Measurements from ENCODE around the gene GALNT7.
A peak's percentile ranks its signal among the peaks of the same experiment; 100 is the strongest.

Gene GALNT7

GRCh38 chr4:173247321-173247720 is 78.7 kb downstream of the GALNT7 start:
- Histone ChIP-seq H3K4me3 (no peak overlapping the region), H3K27ac (no peak overlapping the region), H3K9ac (no peak overlapping the region), H3K4me1 (peaks cover 11 to 97% (median 77%) of the 10 kb centered on the region in 10 experiments; a peak in 19 of 20 replicates), H4K20me1 (peaks cover 31 to 99% (median 85%) of the 10 kb centered on the region in 11 experiments; a peak in 20 of 22 replicates), H3K4me2 (peak overlapping the region in 7 of 11 experiments; percentile 14 to 59 (median 48); a peak in 13 of 22 replicates), H3K9me3 (replicated peaks in 1 of 11) (peaks cover 0 to 6% (median 0%) of the 10 kb centered on the region in 11 experiments; a peak in 2 of 22 replicates), H3K27me3 (no peaks in the 10 kb centered on the region), H3K36me3 (peaks cover 11 to 38% (median 29%) of the 10 kb centered on the region in 11 experiments)
- TF ChIP-seq Cebpa-rat (IDR thresholded peaks at IDR 0.05): no peak

GRCh38 chr4:173248690-173249089 is 80.1 kb downstream of the GALNT7 start:
- peak overlapping the region in 1 of 11 experiments; percentile 50; a peak in 2 of 22 replicates for H3K4me2 ChIP-seq
- H4K20me1 ChIP-seq: peaks cover 40 to 99% (median 84%) of the 10 kb centered on the region in 11 experiments; a peak in 21 of 22 replicates
- H3K36me3 ChIP-seq: peaks cover 11 to 48% (median 38%) of the 10 kb centered on the region in 11 experiments
- no peak for TF ChIP-seq Cebpa-rat (IDR thresholded peaks at IDR 0.05)
- H3K9me3 ChIP-seq (replicated peaks in 1 of 11): peaks cover 0 to 6% (median 0%) of the 10 kb centered on the region in 11 experiments; a peak in 2 of 22 replicates
- no peaks in the 10 kb centered on the region for H3K27me3 ChIP-seq
- peaks cover 10 to 97% (median 76%) of the 10 kb centered on the region in 10 experiments; a peak in 19 of 20 replicates for H3K4me1 ChIP-seq
- no peak overlapping the region for H3K4me3 ChIP-seq
- no peak overlapping the region for H3K9ac ChIP-seq
- no peak overlapping the region for H3K27ac ChIP-seq

- Histone ChIP-seq H3K4me3 (no peak overlapping the region), H3K27me3 (no peaks in the 10 kb centered on the region), H3K4me1 (peaks cover 20 to 93% (median 73%) of the 10 kb centered on the region in 10 experiments), H3K36me3 (peaks cover 11 to 68% (median 46%) of the 10 kb centered on the region in 11 experiments), H3K9ac (peak overlapping the region in 5 of 11 experiments; percentile 6 to 73 (median 55); a peak in 6 of 22 replicates), H3K9me3 (replicated peaks in 1 of 11) (peaks cover 0 to 6% (median 0%) of the 10 kb centered on the region in 11 experiments; a peak in 2 of 22 replicates), H4K20me1 (peaks cover 41 to 92% (median 77%) of the 10 kb centered on the region in 11 experiments; a peak in 21 of 22 replicates), H3K4me2 (peak overlapping the region; percentile 27 to 72 (median 52)), H3K27ac (peak overlapping the region in 7 of 11 experiments; percentile 35 to 91 (median 78); a peak in 14 of 22 replicates)
- peak in 2 of 11 experiments; percentile 31 to 52; a peak in 1 of 22 replicates for TF ChIP-seq Cebpa-rat (IDR thresholded peaks at IDR 0.05)
Observed at GRCh38 chr4:173252024-173252935, 83.7 kb downstream of the GALNT7 start.

GRCh38 chr4:173253561-173253960 is 85.0 kb downstream of the GALNT7 start:
- H3K4me1 ChIP-seq: peaks cover 20 to 93% (median 81%) of the 10 kb centered on the region in 10 experiments
- H3K27ac ChIP-seq: peak overlapping the region in 6 of 11 experiments; percentile 54 to 91 (median 79); a peak in 10 of 22 replicates
- H4K20me1 ChIP-seq: peaks cover 44 to 92% (median 78%) of the 10 kb centered on the region in 11 experiments

GRCh38 chr4:173254646-173255045 is 86.0 kb downstream of the GALNT7 start:
- H3K27ac ChIP-seq: peak overlapping the region in 4 of 11 experiments; percentile 60 to 94 (median 74); a peak in 7 of 22 replicates
- no peak for TF ChIP-seq Cebpa-rat (IDR thresholded peaks at IDR 0.05)
- peaks cover 41 to 92% (median 80%) of the 10 kb centered on the region in 11 experiments for H4K20me1 ChIP-seq
- peaks cover 20 to 95% (median 90%) of the 10 kb centered on the region in 10 experiments for H3K4me1 ChIP-seq
- H3K9ac ChIP-seq: no peak overlapping the region
- H3K27me3 ChIP-seq: no peaks in the 10 kb centered on the region
- H3K4me2 ChIP-seq: peak overlapping the region in 6 of 11 experiments; percentile 60 to 74 (median 66); a peak in 8 of 22 replicates
- H3K36me3 ChIP-seq: peaks cover 0 to 46% (median 26%) of the 10 kb centered on the region in 11 experiments; a peak in 17 of 22 replicates
- no peak overlapping the region for H3K4me3 ChIP-seq
- no peaks in the 10 kb centered on the region for H3K9me3 ChIP-seq (replicated peaks in 1 of 11)

More at GRCh38 chr4:173253561-173253960, 85.0 kb downstream of the GALNT7 start:
- Histone ChIP-seq H3K4me3 (no peak overlapping the region), H3K4me2 (peak overlapping the region in 6 of 11 experiments; percentile 49 to 70 (median 54); a peak in 9 of 22 replicates), H3K9ac (peak overlapping the region in 1 of 11 experiments; percentile 57; a peak in 1 of 22 replicates), H3K9me3 (replicated peaks in 1 of 11) (no peaks in the 10 kb centered on the region), H3K36me3 (peaks cover under 1 to 55% (median 34%) of the 10 kb centered on the region in 11 experiments; a peak in 19 of 22 replicates), H3K27me3 (no peaks in the 10 kb centered on the region)
- no peak for TF ChIP-seq Cebpa-rat (IDR thresholded peaks at IDR 0.05)

- peaks cover 19 to 94% (median 82%) of the 10 kb centered on the region in 10 experiments for H3K4me1 ChIP-seq
- no peaks in the 10 kb centered on the region for H3K9me3 ChIP-seq (replicated peaks in 1 of 11)
- peaks cover 0 to 55% (median 22%) of the 10 kb centered on the region in 11 experiments; a peak in 16 of 22 replicates for H3K36me3 ChIP-seq
- H4K20me1 ChIP-seq: peaks cover 23 to 83% (median 61%) of the 10 kb centered on the region in 11 experiments; a peak in 19 of 22 replicates
- TF ChIP-seq Cebpa-rat (IDR thresholded peaks at IDR 0.05): no peak
- H3K9ac ChIP-seq: peak overlapping the region in 4 of 11 experiments; percentile 26 to 74 (median 52); a peak in 5 of 22 replicates
- H3K27me3 ChIP-seq: no peaks in the 10 kb centered on the region
- H3K4me3 ChIP-seq: no peak overlapping the region
- H3K27ac ChIP-seq: peak overlapping the region in 4 of 11 experiments; percentile 78 to 97 (median 88); a peak in 10 of 22 replicates
- peak overlapping the region in 8 of 11 experiments; percentile 24 to 74 (median 64); a peak in 15 of 22 replicates for H3K4me2 ChIP-seq
Observed at GRCh38 chr4:173256825-173257224, 88.2 kb downstream of the GALNT7 start.

GRCh38 chr4:173257732-173258717 is 89.4 kb downstream of the GALNT7 start:
- Histone ChIP-seq H3K36me3 (peaks cover 0 to 50% (median 18%) of the 10 kb centered on the region in 11 experiments; a peak in 16 of 22 replicates), H3K4me2 (peak overlapping the region in 8 of 11 experiments; percentile 53 to 74 (median 64); a peak in 16 of 22 replicates), H3K9me3 (replicated peaks in 1 of 11) (no peaks in the 10 kb centered on the region), H3K27me3 (no peaks in the 10 kb centered on the region), H4K20me1 (peaks cover 12 to 79% (median 49%) of the 10 kb centered on the region in 11 experiments; a peak in 19 of 22 replicates), H3K27ac (peak overlapping the region in 8 of 11 experiments; percentile 8 to 97 (median 73); a peak in 15 of 22 replicates), H3K9ac (peak overlapping the region in 7 of 11 experiments; percentile 27 to 77 (median 66); a peak in 14 of 22 replicates), H3K4me1 (peaks cover 20 to 95% (median 81%) of the 10 kb centered on the region in 10 experiments; a peak in 19 of 20 replicates), H3K4me3 (no peak overlapping the region)
- no peak for TF ChIP-seq Cebpa-rat (IDR thresholded peaks at IDR 0.05)
